ENCODE measurements around the gene BCL2. TPM values are rescaled to one million over a fixed set of nuclear protein-coding genes. Genes with fewer than 3 reads are reported as not detected.

Gene BCL2
- polyA plus RNA-seq, 1 of the 3 experiments (the other 2 are of a cell fraction): 1.5 TPM

DNA sequence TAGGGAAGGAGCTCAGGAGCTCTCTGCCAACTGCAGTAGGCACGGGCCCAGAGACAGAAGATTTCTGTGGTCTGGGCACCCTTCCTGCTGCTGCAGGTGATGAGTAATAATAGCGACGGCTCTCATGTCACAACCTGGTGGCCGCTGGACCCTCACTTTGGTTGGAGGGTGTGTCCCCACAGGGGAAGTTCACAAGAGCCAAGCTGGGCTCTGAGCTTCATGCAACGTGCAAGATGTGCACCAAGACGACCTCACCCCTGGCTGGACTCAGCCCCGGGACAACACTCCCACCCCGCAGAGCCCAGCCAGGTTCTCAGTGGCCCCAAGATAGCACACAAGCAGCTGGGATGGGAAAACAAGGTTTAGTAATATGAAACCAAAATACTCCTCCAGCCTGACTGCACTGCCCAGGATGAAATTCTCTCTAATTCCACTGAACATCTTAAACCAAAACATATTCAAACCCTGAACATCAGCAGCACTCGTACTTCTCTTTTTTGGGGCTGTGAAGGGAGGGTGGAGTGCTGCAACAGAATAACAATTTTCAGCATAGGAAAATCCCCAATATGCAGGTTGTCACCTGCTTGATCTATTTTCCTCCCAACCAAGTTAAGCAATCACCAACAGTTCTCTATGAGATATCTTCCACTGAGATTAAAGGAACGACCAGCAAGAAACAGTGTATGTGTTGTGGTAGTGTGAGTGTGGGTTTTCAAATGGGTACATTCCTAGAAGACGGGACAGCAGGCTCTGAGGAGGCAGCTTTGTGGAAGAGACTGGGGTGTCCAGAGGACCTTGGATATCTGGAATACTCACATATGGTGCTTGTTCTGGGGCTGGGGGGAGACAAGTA, 26.5 kb downstream of the BCL2 start:
- H3K27ac ChIP-seq (ENCODE audit: low read depth in 2 of 2, low read length in 1 of 2): no peak overlapping the region
- H2AFZ ChIP-seq (ENCODE audit: low read depth): no peak overlapping the region
- no peaks in the 10 kb centered on the region for H3K79me2 ChIP-seq (ENCODE audit: insufficient read depth)
- H3K27me3 ChIP-seq (ENCODE audit: insufficient read depth): no peaks in the 10 kb centered on the region
- H3K9me3 ChIP-seq: no peaks in the 10 kb centered on the region
- no peaks in the 10 kb centered on the region for H3K36me3 ChIP-seq (replicated peaks in 1 of 2; ENCODE audit: control insufficient read depth in 1 of 2, insufficient read depth in 2 of 2, low read length in 1 of 2)
- DNase-seq: no peak
- no peak for TF ChIP-seq ELF1 (IDR thresholded peaks at IDR 0.05)
- no peak for TF ChIP-seq ZBTB33 (IDR thresholded peaks at IDR 0.05; ENCODE audit: borderline replicate concordance, low read depth)
- TF ChIP-seq FOSL2 (IDR thresholded peaks at IDR 0.05; ENCODE audit: borderline replicate concordance, low read depth): no peak
- TF ChIP-seq SMC3 (IDR thresholded peaks at IDR 0.05; ENCODE audit: low read depth, low read length): no peak
- no peaks in the 10 kb centered on the region; a peak in 1 of 4 replicates for H3K4me1 ChIP-seq (ENCODE audit: control insufficient read depth in 1 of 2, insufficient read depth in 2 of 2, low read depth in 1 of 2, low read length in 1 of 2)
- CTCF ChIA-PET: interaction anchor here (0.6 to 2.1 kb wide), 4 partner anchors 20 to 426 kb away, joined by 3 to 6 read pairs (median 4); no protein-coding TSS in a partner anchor
- H3K4me3 ChIP-seq (ENCODE audit: low read depth in 2 of 2, low read length in 1 of 2): no peak overlapping the region
- H3K9ac ChIP-seq: no peak overlapping the region
- 71% methylated on average over 11 of the region's 11 CpGs for whole genome bisulfite sequencing (ENCODE audit: low lambda C conversion rate)
- POLR2A ChIA-PET: no interaction called here
- no peaks in the 10 kb centered on the region for H3K9me2 ChIP-seq
- H3K4me2 ChIP-seq: no peak overlapping the region
- H4K20me1 ChIP-seq (ENCODE audit: insufficient read depth): no peaks in the 10 kb centered on the region
- no peaks in the 10 kb centered on the region for H3F3A ChIP-seq (replicated peaks; ENCODE audit: insufficient read depth)

DNA sequence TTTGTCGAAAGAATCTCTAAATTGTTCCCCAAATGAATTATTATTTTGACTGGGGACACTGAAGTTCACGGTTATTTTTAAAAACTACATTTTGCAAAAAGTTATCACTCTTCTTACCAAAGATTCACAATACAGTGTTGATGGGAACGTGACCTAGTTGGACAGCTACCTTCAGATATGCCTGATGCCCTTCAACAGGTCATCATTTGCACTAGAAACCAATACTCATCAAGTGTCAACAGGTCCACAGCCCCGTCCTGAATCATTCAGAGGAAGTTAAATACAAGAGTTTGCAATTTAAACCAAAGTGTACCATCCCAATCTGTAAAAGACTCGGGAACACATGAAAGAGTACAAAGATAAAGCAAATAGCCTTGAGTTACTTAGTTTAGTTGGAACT, 28.3 kb downstream of the BCL2 start:
- Histone ChIP-seq H4K20me1 (ENCODE audit: insufficient read depth) (no peaks in the 10 kb centered on the region), H3K4me3 (ENCODE audit: low read depth in 2 of 2, low read length in 1 of 2) (no peak overlapping the region), H2AFZ (ENCODE audit: low read depth) (no peak overlapping the region), H3K4me1 (ENCODE audit: control insufficient read depth in 1 of 2, insufficient read depth in 2 of 2, low read depth in 1 of 2, low read length in 1 of 2) (no peaks in the 10 kb centered on the region), H3K9me3 (no peaks in the 10 kb centered on the region), H3K27ac (ENCODE audit: low read depth in 2 of 2, low read length in 1 of 2) (no peak overlapping the region), H3F3A (replicated peaks; ENCODE audit: insufficient read depth) (no peaks in the 10 kb centered on the region), H3K9ac (no peak overlapping the region), H3K9me2 (no peaks in the 10 kb centered on the region), H3K27me3 (ENCODE audit: insufficient read depth) (no peaks in the 10 kb centered on the region), H3K36me3 (replicated peaks in 1 of 2; ENCODE audit: control insufficient read depth in 1 of 2, insufficient read depth in 2 of 2, low read length in 1 of 2) (no peaks in the 10 kb centered on the region), H3K4me2 (no peak overlapping the region), H3K79me2 (ENCODE audit: insufficient read depth) (no peaks in the 10 kb centered on the region)
- CTCF ChIA-PET: interaction anchor here (0.8 kb wide), 1 partner anchor 17 kb away, joined by 3 read pairs; no protein-coding TSS in a partner anchor
- POLR2A ChIA-PET: no interaction called here
- WGBS (ENCODE audit: low lambda C conversion rate): 87% methylated on average over 5 of the region's 5 CpGs
- DNase-seq: no peak
- TF ChIP-seq POLR2AphosphoS5 (IDR thresholded peaks at IDR 0.05; ENCODE audit: low read depth, low read length) (no peak), GABPA (IDR thresholded peaks at IDR 0.05; ENCODE audit: low read depth) (no peak), ZBTB33 (IDR thresholded peaks at IDR 0.05; ENCODE audit: borderline replicate concordance, low read depth) (no peak), EZH2phosphoT487 (IDR thresholded peaks at IDR 0.05; ENCODE audit: borderline replicate concordance, low read depth) (no peak), CTCF (IDR thresholded peaks at IDR 0.05) (no peak), USF2 (IDR thresholded peaks at IDR 0.05; ENCODE audit: borderline replicate concordance, low read depth, low read length) (no peak), JUND (IDR thresholded peaks at IDR 0.05) (no peak), FOXM1 (IDR thresholded peaks at IDR 0.05; ENCODE audit: low read depth) (no peak), FOSL2 (IDR thresholded peaks at IDR 0.05; ENCODE audit: borderline replicate concordance, low read depth) (no peak), NFIC (IDR thresholded peaks at IDR 0.05; ENCODE audit: borderline replicate concordance) (no peak), CHD2 (IDR thresholded peaks at IDR 0.05; ENCODE audit: low read length, partially characterized antibody) (no peak), MAX (IDR thresholded peaks at IDR 0.05; ENCODE audit: low read depth) (no peak), SIN3A (IDR thresholded peaks at IDR 0.05; ENCODE audit: borderline replicate concordance, low read depth, low read length) (no peak), RAD21 (IDR thresholded peaks at IDR 0.05; ENCODE audit: low read length) (no peak), EP300 (IDR thresholded peaks at IDR 0.05; ENCODE audit: borderline replicate concordance in 1 of 2, low read depth in 1 of 2, low read length in 1 of 2) (no peak), RCOR1 (IDR thresholded peaks at IDR 0.05; ENCODE audit: low read length) (no peak), FOXJ3 (CRISPR knock-in tag; IDR thresholded peaks at IDR 0.05) (no peak), TEAD4 (IDR thresholded peaks at IDR 0.05; ENCODE audit: borderline replicate concordance, insufficient read depth) (no peak)

Data from SK-N-SH (cell line).